ENCODE results near the gene IER5L.
"Not testable (repeated sequence)": the region's sequence is repeated elsewhere in the genome, so short reads cannot be mapped to it uniquely, and the experiment has no call there.

IER5L gene

DNA sequence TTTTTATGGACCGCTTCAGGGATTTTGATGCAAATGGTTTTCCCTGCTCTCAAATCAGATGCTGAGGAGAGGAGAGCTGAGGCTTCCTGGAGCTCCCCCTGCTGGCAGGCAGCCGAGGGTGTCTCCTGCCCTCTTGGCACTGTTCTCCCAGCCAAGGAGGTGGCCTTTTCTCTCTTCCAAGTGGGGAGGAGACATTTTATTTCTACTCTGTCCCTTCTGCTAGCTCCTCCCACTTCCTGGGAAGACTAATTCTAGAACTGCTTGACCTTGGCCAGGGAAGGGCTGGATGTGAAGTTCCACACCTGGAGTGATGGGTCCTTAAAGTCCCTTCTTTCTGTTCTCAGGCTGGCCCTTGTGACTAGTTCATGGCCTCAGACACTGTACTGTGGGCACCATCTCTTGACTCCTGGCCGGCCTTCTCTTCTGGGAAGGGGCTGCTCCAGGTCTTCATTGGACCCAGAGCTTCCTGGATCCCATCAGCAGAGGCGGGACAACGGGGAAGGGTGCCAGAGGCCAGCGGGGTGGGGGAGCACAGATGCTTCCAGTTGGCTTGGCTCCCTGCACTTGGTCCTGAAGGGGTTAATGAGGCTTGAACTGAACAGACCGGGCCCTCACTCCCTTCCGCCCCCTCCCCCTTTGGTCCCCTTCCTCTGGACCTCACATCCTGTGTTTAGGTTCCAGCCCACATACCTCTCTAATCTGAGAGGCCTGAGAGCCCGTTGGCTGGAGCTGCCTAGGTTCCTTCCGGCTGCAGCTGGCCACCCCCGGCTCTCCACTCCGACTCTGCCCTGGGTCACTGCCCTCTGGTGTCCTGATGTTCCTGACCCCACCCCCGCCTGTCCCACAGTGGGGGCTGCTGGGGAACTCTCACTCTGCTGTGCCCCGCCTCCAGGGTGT, 34.8 kb downstream of the IER5L start:
- peak; percentile 74 for DNase-seq (ENCODE audit: low read depth)
- H3K4me3 ChIP-seq (ENCODE audit: low read depth, low read length): peak overlapping the region; percentile 5

GRCh38 chr9:129142138-129142935, 35.7 kb downstream of the IER5L start:
- no peak for DNase-seq (ENCODE audit: low read depth)
- peak overlapping the region; percentile 7 for H3K4me3 ChIP-seq (ENCODE audit: low read depth, low read length)

DNA sequence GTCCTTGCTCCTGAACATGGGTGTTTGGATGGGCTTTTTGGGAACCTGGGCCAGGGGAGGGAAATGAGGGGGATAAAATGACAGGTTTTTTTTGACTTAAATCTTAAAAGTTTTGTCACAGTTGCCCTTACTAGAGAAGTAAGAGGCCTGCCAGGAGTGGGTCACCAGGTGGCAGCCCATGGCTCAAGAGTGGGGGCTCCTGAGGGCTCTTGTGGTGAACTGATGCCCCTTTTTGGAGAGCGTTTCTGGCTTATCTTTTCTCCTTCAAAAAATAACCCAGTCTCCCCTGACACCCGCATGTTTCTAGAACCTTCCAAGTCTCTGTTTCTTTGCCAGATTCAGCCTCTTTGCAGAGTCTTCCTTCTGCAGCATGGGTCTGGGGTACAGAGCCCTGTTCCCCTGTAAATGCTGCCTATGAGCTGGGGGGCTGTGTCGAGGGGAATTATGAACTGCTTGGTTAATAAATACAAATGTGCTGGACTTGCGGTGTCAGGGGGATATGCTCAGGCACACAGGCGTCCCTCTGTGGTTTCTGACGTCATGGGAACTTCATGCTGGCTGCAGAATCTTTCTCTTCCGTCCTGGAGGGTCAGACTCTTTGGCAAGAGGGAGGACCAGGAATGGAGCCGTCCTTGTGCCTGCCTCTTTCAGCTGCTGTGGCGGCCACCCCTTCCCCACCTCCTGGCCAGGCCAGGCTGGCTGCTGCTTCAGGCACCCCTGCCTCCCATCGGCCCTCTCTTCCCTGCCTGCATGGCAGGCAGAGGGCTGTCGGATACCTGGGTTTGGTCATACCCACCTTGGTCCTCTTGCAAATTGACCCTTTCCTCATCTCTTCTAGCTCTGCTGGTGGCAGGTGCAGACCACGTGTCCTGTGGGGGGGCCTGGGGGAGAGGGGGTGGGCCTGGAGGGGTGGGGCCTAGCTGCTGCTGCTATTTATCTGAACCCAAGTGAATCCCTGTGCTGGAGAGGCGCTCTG, 36.7 kb downstream of the IER5L start:
- H3K4me3 ChIP-seq (ENCODE audit: low read depth, low read length): no peak overlapping the region
- DNase-seq (ENCODE audit: low read depth): peak; percentile 82

GRCh38 chr9:129140397-129141065, 37.5 kb downstream of the IER5L start:
- no peak for DNase-seq (ENCODE audit: low read depth)
- peak overlapping the region; percentile 28 for H3K4me3 ChIP-seq (ENCODE audit: low read depth, low read length)

DNA sequence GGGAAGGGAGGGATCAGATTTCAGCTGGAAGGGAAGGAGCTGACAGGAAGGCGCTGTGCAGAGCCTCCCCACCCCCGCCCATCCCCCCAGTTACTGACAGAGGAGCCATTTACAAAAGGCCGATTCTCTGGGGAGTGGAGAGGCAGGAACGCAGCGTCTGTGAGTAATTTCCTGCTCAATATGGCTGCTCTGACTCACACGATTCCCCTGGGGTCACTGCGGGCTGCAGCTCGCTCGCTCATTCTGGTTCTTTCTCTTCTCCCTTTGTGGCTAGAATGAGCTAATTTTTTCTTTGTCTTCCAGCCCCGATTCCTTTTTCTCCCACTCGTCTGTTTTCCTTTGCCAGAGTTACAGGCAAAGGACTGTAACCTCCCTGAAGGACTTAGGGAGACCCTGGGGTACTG, 38.1 kb downstream of the IER5L start:
- peak overlapping the region; percentile 28 for H3K4me3 ChIP-seq (ENCODE audit: low read depth, low read length)
- peak; percentile 100 for DNase-seq (ENCODE audit: low read depth)

- peak; percentile 43 for DNase-seq (ENCODE audit: low read depth)
- H3K4me3 ChIP-seq (ENCODE audit: low read depth, low read length): peak overlapping the region; percentile 28
Observed at GRCh38 chr9:129139233-129139992, 38.6 kb downstream of the IER5L start.

DNA sequence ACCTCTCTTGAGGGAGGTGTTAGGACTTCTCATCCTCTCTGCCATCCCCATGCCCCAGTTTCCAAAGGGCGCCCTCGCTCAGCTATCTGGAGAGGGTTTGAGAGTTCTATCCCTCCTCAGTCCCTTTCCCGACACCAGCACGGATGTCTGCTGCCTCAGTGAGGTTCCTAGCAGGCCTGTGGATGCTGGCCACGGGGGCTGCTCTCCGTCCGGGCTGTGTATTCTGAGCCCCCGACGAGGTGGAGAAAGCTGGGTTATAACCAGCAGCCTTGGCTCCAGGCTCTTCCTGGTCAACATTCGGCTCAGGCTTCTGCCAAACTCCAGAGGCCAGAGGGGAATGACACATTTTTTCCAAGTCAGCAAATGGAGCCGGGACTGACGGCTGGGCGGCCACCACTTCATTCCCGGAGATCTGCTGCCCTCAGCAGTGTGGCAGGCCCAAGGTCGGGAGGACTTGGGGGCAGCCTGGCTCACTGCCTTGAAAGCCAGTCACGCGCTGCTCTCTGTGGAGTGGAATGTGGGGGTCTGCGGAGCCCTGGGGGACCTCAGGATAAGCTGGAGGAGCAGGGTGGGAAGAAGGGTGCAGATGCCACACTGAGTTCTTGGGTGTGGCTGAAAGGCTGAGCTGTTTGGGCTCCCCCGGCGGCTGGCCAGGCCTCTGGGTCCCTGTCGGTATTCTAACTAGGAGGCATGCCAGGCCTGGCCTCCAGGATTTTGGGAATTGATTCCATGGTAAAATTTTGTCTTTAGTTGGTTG, 39.4 kb downstream of the IER5L start:
- DNase-seq (ENCODE audit: low read depth): no peak
- no peak overlapping the region for H3K4me3 ChIP-seq (ENCODE audit: low read depth, low read length)

DNA sequence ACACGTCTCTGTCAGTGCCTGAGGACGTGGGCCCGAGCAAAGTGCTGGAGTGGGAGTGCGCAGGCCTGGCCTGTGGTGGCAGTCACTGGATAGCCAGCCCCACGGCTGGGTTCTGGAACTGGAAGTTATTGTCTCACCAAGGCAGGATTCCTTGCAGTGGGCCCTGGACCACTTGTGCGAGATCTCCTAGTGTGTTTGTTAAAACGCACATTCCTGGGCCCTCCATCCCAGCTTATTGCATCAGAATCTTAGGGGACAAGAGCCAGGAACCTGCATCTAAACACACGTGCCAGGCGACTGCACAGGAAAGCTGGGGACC, 40.0 kb downstream of the IER5L start:
- no peak overlapping the region for H3K4me3 ChIP-seq (ENCODE audit: low read depth, low read length)
- DNase-seq (ENCODE audit: low read depth): no peak

DNA sequence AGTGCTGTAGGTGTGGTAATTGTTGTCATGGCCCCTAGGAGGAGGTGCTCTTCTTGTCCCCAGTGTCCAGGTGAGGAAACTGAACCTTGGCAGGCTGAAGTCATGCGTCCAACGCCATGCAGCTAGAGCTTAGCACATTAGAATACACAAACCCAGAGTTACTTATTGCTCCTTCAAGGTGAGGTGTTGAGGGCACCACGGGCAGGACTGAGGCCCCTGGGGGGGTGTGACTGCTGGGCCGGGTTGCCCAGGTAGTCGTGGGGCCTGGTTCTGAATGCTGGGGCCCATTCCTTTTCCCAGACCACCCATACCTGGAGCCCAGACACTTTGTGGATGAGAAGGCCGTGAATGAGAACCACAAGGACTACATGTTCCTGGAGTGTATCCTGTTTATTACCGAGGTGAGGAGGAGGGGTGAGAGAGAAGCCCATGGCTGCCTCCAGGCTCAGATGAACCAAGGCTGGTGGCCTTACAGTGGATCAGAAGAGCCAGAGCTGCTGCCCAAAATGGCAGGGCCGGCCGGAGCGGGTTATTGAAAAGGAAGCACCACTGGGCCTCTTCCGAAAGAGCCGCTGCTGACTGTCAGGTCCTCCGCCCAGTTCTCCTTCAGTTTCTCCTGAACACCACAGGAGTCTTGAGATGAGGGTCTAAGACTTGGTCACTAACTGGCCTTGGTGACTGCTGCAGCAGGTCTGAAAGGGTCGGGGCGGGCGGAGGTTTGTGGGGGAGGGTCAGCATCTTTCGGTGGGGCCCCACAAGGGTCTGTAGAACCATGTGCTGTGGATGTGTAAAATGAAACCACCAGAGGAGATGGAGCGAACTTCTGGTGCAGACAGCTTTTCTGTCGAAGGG, 40.5 kb downstream of the IER5L start:
- no peak for DNase-seq (ENCODE audit: low read depth)
- H3K4me3 ChIP-seq (ENCODE audit: low read depth, low read length): no peak overlapping the region

DNA sequence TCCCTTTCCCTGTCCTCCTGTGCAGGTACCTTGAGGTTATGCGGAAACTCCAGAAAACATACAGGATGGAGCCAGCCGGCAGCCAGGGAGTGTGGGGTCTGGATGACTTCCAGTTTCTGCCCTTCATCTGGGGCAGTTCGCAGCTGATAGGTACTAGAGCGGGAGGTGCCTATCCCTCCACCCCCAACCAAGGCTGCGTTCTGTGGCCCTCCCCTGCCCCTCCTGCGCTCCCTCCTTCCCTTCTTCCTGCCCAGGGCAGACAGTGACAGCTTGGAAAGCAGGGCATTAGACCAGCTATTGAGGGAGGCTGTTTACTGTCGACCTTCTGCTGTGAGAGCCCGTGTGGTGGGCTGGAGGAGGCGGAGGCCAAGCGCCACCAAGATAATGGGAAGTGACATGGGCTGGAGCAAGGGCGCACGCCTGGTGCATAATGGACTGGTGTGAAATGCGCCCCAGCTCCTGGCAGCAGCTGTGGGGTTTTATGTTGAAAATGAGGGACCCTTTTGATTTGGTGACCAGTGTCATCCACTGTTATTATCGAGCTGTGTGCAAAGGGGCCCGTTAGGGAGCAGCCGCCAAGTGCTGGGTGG, 41.5 kb downstream of the IER5L start:
- H3K4me3 ChIP-seq (ENCODE audit: low read depth, low read length): no peak overlapping the region
- no peak for DNase-seq (ENCODE audit: low read depth)

GRCh38 chr9:129135476-129135875, 42.6 kb downstream of the IER5L start:
- DNase-seq (ENCODE audit: low read depth): no peak
- H3K4me3 ChIP-seq (ENCODE audit: low read depth, low read length): no peak overlapping the region

- no peak overlapping the region for H3K4me3 ChIP-seq (ENCODE audit: low read depth, low read length)
- DNase-seq (ENCODE audit: low read depth): no peak
Observed at GRCh38 chr9:129133082-129133481, 45.0 kb downstream of the IER5L start.

DNA sequence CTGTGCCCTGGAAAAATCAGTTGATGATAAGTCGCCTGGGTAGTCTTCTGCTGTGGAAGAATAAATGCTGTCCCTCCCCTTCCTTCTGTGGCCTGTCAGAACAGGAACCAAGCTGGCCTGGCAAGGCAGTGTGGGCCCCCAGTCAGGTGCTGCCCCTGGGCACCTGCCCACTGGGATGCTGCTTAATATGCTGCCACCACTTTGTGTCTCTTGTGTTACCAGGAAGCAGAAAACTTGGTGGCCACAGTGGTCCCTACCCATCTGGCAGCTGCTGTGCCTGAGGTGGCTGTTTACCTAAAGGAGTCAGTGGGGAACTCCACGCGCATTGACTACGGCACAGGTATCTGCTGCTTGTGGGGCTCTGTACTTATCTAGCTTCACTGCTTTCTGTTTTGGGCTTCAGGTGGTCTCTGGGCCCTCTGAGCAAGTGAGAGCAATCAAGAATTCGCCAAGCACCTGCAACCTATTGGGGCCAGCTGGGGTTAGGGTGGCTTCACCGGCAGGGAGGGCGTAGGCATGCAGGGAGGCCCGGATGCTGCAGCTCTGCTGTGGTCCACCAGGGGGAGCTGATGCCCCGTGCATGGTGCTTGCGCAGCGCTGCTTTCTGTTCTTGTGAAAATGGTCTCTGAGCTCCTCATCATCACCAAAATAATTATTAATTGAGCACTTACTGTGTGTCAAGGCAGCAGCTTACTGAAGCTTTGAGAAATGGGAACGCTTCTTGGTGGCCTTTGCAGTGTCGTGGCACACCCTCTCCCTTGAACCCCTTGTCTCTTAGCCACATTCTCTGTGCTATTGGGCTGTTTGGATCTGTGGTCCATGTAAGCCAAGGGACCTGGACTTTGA, 46.5 kb downstream of the IER5L start:
- DNase-seq (ENCODE audit: low read depth): no peak
- H3K4me3 ChIP-seq (ENCODE audit: low read depth, low read length): no peak overlapping the region

GRCh38 chr9:129130791-129131190, 47.3 kb downstream of the IER5L start:
- H3K4me3 ChIP-seq (ENCODE audit: low read depth, low read length): no peak overlapping the region
- no peak for DNase-seq (ENCODE audit: low read depth)

DNA sequence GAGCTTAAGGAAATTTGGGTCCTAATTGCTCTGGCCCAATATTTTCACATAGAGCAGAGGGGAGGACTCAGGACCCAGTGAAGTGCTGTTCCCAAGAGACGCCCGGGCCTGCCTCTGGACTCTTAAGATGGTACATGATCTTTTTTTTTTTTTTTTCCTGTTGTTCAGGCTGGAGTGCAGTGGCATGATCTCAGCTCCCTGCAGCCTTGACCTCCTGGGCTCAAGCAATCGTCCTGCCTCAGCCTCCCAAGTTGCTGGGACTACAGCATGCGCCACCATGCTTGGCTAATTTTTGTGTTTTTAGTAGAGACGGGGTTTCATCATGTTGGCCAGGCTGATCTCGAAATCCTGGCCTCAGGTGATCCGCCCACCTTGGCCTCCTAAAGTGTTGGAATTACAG, 47.8 kb downstream of the IER5L start:
- not testable (repeated sequence) for H3K4me3 ChIP-seq (ENCODE audit: low read depth, low read length)

DNA sequence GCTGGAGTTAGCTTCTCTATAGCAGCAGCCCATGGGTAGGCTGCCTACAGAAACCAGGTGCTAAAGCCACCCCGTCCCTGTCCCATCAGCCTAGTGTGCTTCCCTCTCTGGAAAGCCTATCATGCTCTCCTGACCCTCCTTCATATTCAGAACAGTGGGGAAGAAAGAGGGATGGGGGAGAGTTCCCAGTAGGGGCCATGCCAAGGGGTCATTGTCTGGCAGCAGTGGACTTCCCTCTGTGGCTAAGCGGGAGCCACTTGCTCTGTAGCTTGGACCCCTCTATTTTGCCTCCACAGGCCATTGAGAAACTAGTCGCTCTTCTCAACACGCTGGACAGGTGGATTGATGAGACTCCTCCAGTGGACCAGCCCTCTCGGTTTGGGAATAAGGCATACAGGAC, 49.4 kb downstream of the IER5L start:
- H3K4me3 ChIP-seq (ENCODE audit: low read depth, low read length): no peak overlapping the region
- no peak for DNase-seq (ENCODE audit: low read depth)

More for the DNA sequence above, 47.8 kb downstream of the IER5L start:
- not testable (repeated sequence) for DNase-seq (ENCODE audit: low read depth)

Measured in skeletal muscle cell (primary cell).